SK-N-MC (cell line): ENCODE data around the gene LRP11.

Experiments
- EZH2 ChIP-seq: fragments of 200-600 bp; sonication (generic); IDR thresholded peaks from one replicate; pipeline ENCODE4 v1.6.1; 2017; ENCODE audit warnings: antibody characterized with exemption
- POLR2AphosphoS5 ChIP-seq: IDR thresholded peaks from 2 replicates; pipeline ENCODE4 v1.6.1; 2012; ENCODE audit warnings: mild to moderate bottlenecking, low read depth, low read length, borderline replicate concordance

DNA sequence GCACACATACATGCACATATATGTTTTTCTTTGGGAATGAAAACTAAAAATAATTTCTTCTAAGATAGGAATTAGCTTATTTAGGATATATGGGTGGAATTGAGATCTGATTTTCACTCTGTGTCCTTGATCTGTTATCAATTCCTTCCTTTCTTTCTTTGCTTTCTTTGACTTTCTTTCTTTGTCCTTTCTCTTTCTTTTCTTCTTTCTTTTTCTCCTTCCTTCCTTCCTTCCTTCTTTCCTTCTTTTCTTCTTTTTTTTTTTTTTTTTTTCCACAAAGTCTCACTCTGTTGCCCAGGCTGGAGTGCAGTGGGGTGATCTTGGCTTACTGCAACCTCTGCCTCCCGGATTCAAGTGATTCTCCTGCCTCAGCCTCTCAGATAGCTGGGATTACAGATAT, 86.5 kb downstream of the LRP11 start:
- no peak for TF ChIP-seq POLR2AphosphoS5
- TF ChIP-seq EZH2: no peak
